ENCODE results near the gene RABGGTA.

RABGGTA gene

DNA sequence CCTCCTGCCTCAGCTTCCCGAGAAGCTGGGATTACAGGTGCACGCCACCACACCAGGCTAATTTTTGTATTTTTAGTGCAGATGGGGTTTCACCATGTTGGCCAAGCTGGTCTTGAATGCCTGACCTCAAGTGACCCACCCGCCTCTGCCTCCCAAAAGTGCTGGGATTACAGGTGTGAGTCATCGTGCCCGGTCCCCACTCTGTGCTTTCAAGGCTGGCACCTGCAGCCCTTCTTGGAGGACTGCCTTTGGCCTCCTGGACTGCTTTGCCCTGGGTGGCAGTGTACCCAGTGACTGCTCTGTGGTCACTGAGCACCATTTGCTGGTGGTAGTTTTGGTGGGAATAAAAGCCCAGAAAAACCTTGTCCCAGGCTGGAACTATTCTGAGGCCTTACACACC, 15.6 kb upstream of the RABGGTA start:
- TF ChIP-seq TAF1 (IDR thresholded peaks at IDR 0.05; ENCODE audit: borderline replicate concordance, low read depth, low read length), result no peak
- no peak for TF ChIP-seq POLR2A (IDR thresholded peaks at IDR 0.05; ENCODE audit: low read depth, low read length)
- TF ChIP-seq POLR2AphosphoS5 (IDR thresholded peaks at IDR 0.05; ENCODE audit: low read depth, low read length), result no peak
- DNase-seq (ENCODE audit: insufficient read length) (no peak), FAIRE-seq (no peak)

DNA sequence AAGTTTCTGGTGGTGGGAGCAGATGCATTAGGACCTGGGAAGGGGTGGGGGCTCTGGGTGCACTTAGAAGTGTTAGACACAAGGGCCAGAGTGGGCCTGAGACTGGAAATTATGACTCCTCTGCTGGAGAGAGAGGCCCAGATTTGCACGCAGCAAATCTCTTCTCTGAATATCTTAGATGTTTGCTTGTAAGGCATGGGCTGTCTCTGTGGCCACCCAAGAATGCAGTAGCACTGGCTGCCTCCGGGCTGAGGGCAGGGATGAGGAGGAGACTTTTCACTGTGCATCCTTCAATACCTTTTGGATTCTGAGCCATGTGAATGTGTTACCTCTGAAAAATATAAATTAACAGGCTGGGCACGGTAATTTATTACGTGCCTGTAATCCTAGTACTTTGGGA, 14.0 kb upstream of the RABGGTA start:
- FAIRE-seq (no peak), DNase-seq (ENCODE audit: insufficient read length) (no peak)
- TF ChIP-seq TAF1 (IDR thresholded peaks at IDR 0.05; ENCODE audit: borderline replicate concordance, low read depth, low read length), result no peak
- TF ChIP-seq POLR2AphosphoS5 (IDR thresholded peaks at IDR 0.05; ENCODE audit: low read depth, low read length), result no peak
- no peak for TF ChIP-seq POLR2A (IDR thresholded peaks at IDR 0.05; ENCODE audit: low read depth, low read length)

- FAIRE-seq (no peak), DNase-seq (ENCODE audit: insufficient read length) (no peak)
- no peak for TF ChIP-seq POLR2A (IDR thresholded peaks at IDR 0.05; ENCODE audit: low read depth, low read length)
- TF ChIP-seq POLR2AphosphoS5 (IDR thresholded peaks at IDR 0.05; ENCODE audit: low read depth, low read length), result no peak
- no peak for TF ChIP-seq TAF1 (IDR thresholded peaks at IDR 0.05; ENCODE audit: borderline replicate concordance, low read depth, low read length)
These were observed 13.2 kb upstream of the RABGGTA start for GRCh38 chr14:24284501-24285035.

DNA sequence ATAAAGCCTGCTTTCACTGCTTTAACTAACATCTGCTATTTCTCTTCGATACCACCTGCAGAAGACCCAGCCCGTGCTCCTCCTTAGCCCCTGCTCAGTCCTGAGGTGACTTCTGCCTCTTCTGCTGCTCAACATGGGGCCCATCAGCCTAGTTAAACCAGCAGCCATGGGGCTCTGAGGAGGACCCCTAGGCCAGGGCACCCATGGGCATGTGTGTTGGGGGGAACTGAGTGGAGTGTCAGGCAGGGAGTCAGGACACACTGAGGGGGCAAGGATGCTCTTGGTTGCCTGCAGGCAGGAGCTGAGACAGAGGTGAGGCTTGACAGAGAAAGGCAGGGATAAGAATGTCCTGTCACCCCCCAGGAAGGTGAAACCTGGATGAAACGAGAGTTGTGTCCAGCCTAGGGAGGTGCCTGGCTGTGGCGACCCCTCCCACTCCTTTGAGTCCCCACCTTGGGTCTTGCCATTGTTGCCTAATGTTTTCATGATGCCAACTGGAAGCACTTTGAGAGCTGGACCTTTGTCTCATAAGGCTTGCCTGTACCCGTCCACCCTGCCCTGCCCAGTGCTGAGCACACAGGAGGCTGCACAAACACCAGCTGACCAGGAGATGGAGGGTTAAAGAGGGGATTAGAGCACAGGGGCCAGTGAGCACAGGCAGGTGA, 12.5 kb upstream of the RABGGTA start:
- FAIRE-seq, result no peak
- TF ChIP-seq TAF1 (IDR thresholded peaks at IDR 0.05; ENCODE audit: borderline replicate concordance, low read depth, low read length) (no peak), POLR2AphosphoS5 (IDR thresholded peaks at IDR 0.05; ENCODE audit: low read depth, low read length) (no peak), POLR2A (IDR thresholded peaks at IDR 0.05; ENCODE audit: low read depth, low read length) (no peak)
- DNase-seq (ENCODE audit: insufficient read length), result no peak

GRCh38 chr14:24282736-24283135, 11.3 kb upstream of the RABGGTA start:
- no peak for TF ChIP-seq POLR2A (IDR thresholded peaks at IDR 0.05; ENCODE audit: low read depth, low read length)
- FAIRE-seq, result no peak
- no peak for DNase-seq (ENCODE audit: insufficient read length)

- FAIRE-seq (no peak), DNase-seq (ENCODE audit: insufficient read length) (no peak)
- TF ChIP-seq TAF1 (IDR thresholded peaks at IDR 0.05; ENCODE audit: borderline replicate concordance, low read depth, low read length) (no peak), POLR2A (IDR thresholded peaks at IDR 0.05; ENCODE audit: low read depth, low read length) (no peak), POLR2AphosphoS5 (IDR thresholded peaks at IDR 0.05; ENCODE audit: low read depth, low read length) (no peak)
These were observed 10.2 kb upstream of the RABGGTA start for GRCh38 chr14:24281636-24282035.

GRCh38 chr14:24280797-24281460, 9.5 kb upstream of the RABGGTA start:
- DNase-seq (ENCODE audit: insufficient read length) (no peak), FAIRE-seq (no peak)
- TF ChIP-seq POLR2A (IDR thresholded peaks at IDR 0.05; ENCODE audit: low read depth, low read length) (no peak), POLR2AphosphoS5 (IDR thresholded peaks at IDR 0.05; ENCODE audit: low read depth, low read length) (no peak), TAF1 (IDR thresholded peaks at IDR 0.05; ENCODE audit: borderline replicate concordance, low read depth, low read length) (no peak)

DNA sequence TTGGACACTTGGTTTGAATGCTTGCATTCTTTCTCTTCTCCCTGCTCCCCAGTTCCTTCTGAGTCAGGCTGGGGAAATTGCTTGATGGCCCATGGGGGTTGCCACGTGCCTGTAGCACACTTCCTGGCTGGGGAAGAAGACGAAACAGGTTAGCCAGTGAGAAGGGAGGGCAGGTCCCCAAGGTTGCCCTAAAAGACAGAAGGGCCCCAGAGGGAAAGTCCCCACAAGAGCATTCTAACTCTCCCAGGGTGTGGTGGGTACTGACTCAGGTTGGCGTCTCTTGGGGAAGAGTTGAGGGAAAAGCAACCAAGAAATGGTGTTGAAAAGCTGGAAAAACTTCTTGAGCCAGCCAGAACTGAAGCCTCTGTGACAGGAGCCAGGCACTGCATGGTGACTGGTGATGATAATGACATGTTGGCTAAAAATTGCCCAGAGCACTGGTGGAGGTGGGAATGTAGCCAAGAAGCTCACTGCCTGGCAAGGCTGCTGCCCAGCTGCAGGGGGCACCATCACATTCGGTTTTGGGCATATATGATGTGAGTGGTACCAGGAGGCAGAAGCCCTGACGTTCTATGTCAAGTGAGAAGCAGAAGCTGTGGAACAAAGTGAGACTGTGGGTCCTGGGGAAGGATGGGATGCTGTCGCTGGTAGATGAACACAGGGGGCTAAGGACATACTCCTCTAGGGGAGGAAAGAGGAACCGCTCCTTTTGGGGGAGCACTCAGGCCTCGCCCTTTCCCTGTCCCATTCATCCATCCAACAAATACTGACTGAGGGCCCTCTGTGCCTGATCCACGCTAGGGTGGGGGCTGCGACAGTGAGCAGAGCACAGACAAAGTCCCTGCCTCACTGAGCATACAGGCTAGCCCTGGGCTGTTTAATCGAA, 8.1 kb upstream of the RABGGTA start:
- FAIRE-seq, result peak; percentile 44

DNA sequence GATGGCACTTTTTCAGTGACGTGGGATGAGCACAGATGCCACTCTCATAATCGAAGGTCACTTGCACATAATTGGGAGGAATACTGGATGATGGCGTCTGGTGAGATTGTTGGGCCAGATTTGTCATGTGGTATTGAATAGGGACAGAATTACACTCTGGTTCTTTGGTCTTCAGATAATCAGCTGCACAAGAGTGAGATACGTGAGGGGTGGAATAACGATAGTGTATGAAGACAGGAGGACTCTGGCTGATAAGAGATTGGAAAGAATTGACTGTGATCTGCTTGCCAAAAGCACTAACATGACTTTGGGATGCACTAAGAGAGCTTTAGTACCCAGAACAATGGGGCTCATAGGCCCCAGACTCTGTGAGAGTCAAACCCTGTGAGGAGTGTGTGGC, 7.0 kb upstream of the RABGGTA start:
- peak; percentile 14 for FAIRE-seq
- TF ChIP-seq POLR2A (IDR thresholded peaks at IDR 0.05; ENCODE audit: low read depth, low read length), result no peak
- no peak for TF ChIP-seq POLR2AphosphoS5 (IDR thresholded peaks at IDR 0.05; ENCODE audit: low read depth, low read length)
- no peak for TF ChIP-seq TAF1 (IDR thresholded peaks at IDR 0.05; ENCODE audit: borderline replicate concordance, low read depth, low read length)
- no peak for DNase-seq (ENCODE audit: insufficient read length)

More for the DNA sequence above, 8.1 kb upstream of the RABGGTA start:
- no peak for TF ChIP-seq POLR2A (IDR thresholded peaks at IDR 0.05; ENCODE audit: low read depth, low read length)
- TF ChIP-seq POLR2AphosphoS5 (IDR thresholded peaks at IDR 0.05; ENCODE audit: low read depth, low read length), result no peak
- TF ChIP-seq TAF1 (IDR thresholded peaks at IDR 0.05; ENCODE audit: borderline replicate concordance, low read depth, low read length), result no peak
- no peak for DNase-seq (ENCODE audit: insufficient read length)

DNA sequence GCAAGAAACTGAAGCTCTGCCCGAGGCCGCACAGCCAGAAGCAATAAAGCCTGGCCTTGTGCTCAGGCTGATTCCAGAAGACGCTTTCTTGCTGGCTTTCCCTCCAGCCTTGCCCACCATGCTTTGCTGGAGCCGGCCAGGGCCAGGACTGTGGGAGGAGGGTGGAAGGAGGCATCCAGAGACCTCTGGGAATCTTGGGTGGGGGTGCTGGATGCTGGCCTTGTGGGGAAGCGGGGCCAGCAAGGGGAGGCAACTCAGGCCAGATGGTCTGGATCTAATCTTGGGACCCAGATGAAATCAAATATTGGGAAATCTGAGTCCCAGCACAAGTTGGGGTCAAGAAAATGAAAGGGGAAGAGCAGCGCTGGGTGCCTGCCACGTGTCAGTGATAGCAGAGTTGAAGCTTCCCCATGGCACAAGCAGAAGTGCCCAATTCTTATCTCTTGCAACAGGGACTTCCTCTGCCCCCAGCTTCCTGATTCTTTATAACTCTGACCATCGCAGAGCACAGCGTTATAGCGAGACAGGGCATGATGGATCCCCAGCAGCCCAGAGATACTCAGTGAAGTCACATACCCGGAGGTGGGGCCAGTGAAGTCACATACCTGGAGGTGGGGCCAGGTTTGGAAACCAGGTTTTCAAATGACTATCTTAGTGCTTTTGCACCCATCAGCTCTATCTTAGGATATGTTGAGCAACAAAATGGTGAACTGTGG, 6.4 kb upstream of the RABGGTA start:
- TF ChIP-seq POLR2A (IDR thresholded peaks at IDR 0.05; ENCODE audit: low read depth, low read length), result no peak
- TF ChIP-seq POLR2AphosphoS5 (IDR thresholded peaks at IDR 0.05; ENCODE audit: low read depth, low read length), result no peak
- TF ChIP-seq TAF1 (IDR thresholded peaks at IDR 0.05; ENCODE audit: borderline replicate concordance, low read depth, low read length), result no peak
- no peak for DNase-seq (ENCODE audit: insufficient read length)

GRCh38 chr14:24277071-24277470, 5.7 kb upstream of the RABGGTA start:
- DNase-seq (ENCODE audit: insufficient read length) (no peak), FAIRE-seq (no peak)
- no peak for TF ChIP-seq POLR2A (IDR thresholded peaks at IDR 0.05; ENCODE audit: low read depth, low read length)
- no peak for TF ChIP-seq POLR2AphosphoS5 (IDR thresholded peaks at IDR 0.05; ENCODE audit: low read depth, low read length)
- no peak for TF ChIP-seq TAF1 (IDR thresholded peaks at IDR 0.05; ENCODE audit: borderline replicate concordance, low read depth, low read length)

More for the DNA sequence above, 6.4 kb upstream of the RABGGTA start:
- FAIRE-seq, result no peak
